HepG2 (cell line): Measurements from ENCODE around the gene FOXK2. TPM values are rescaled to one million over a fixed set of nuclear protein-coding genes. Genes with fewer than 3 reads are reported as not detected.
A peak's percentile ranks its signal among the peaks of the same experiment; 100 is the strongest.

ENCODE experiments used
- ATF7-NPFF ChIP-seq: sonication (generic); formaldehyde crosslinking; IDR thresholded peaks from 2 replicates; pipeline ENCODE4 v1.8.1; 2023; ENCODE audit warnings: mild to moderate bottlenecking, low read depth, missing genetic modification reagents, moderate library complexity
- BRD4 ChIP-seq: sonication (generic); formaldehyde crosslinking; IDR thresholded peaks from 2 replicates; pipeline ENCODE4 v1.4.0; 2020; ENCODE audit warnings: missing genetic modification reagents
- ELK4 ChIP-seq: sonication (generic); formaldehyde crosslinking; IDR thresholded peaks from 2 replicates; pipeline ENCODE4 v1.9.0; 2021; ENCODE audit warnings: missing genetic modification reagents, borderline replicate concordance
- ETV5 ChIP-seq: IDR thresholded peaks from 2 replicates; pipeline ENCODE4 v1.6.1; 2018; ENCODE audit warnings: missing biosample characterization, missing genetic modification reagents, inconsistent platforms, borderline replicate concordance
- IRX3 ChIP-seq: sonication (generic); formaldehyde crosslinking; IDR thresholded peaks from 2 replicates; pipeline ENCODE4 v1.8.1; 2023; ENCODE audit warnings: mild to moderate bottlenecking, low read depth, missing genetic modification reagents, borderline replicate concordance
- KDM3A ChIP-seq: IDR thresholded peaks from 2 replicates; pipeline ENCODE4 v1.6.1; 2018; ENCODE audit warnings: low read depth, missing compliant biosample characterization
- MAZ ChIP-seq, 2 experiments: sonication (generic) in 1 of 2; formaldehyde crosslinking in 1 of 2; IDR thresholded peaks; 2 replicates each; pipeline versions ENCODE4 v1.5.0 to v1.6.1; 2012 to 2020; ENCODE audit warnings: low read depth in 2 of 2, mild to moderate bottlenecking in 2 of 2, borderline replicate concordance in 1 of 2, improper control_type of control experiment in 1 of 2, low read length in 1 of 2, missing genetic modification reagents in 1 of 2, moderate library complexity in 1 of 2
- NFYC ChIP-seq: IDR thresholded peaks from 2 replicates; pipeline ENCODE4 v1.6.1; 2016; ENCODE audit warnings: missing genetic modification reagents, missing compliant biosample characterization
- NKX3-1 ChIP-seq: sonication (generic); formaldehyde crosslinking; IDR thresholded peaks from 2 replicates; pipeline ENCODE4 v1.5.0; 2020; ENCODE audit warnings: missing genetic modification reagents
- PHF20 ChIP-seq: sonication (generic); formaldehyde crosslinking; IDR thresholded peaks from 2 replicates; pipeline ENCODE4 v1.5.0; 2020; ENCODE audit warnings: mild to moderate bottlenecking, missing genetic modification reagents
- REXO4 ChIP-seq: sonication (generic); formaldehyde crosslinking; IDR thresholded peaks from 2 replicates; pipeline ENCODE4 v1.8.0; 2022; ENCODE audit warnings: missing genetic modification reagents, mild to moderate bottlenecking, borderline replicate concordance
- RNF2 ChIP-seq: fragments of 450-650 bp; conservative IDR thresholded peaks from 2 replicates; pipeline ENCODE4 v1.6.1; 2016; ENCODE audit warnings: low read depth
- SNAPC2 ChIP-seq: sonication (generic); formaldehyde crosslinking; IDR thresholded peaks from 2 replicates; pipeline ENCODE4 v1.8.1; 2022; ENCODE audit warnings: mild to moderate bottlenecking, missing genetic modification reagents
- TAF15 ChIP-seq: fragments of 200-400 bp; formaldehyde crosslinking; IDR thresholded peaks from one replicate; pipeline ENCODE4 v1.6.1; 2018; ENCODE audit warnings: mild to moderate bottlenecking, low read depth, low read length; ENCODE audit not compliant: poor library complexity, severe bottlenecking
- ZBTB25 ChIP-seq: IDR thresholded peaks from 2 replicates; pipeline ENCODE4 v1.6.1; 2018; ENCODE audit warnings: missing genetic modification reagents
- ZMYM2 ChIP-seq: sonication (generic); formaldehyde crosslinking; IDR thresholded peaks from 2 replicates; pipeline ENCODE4 v1.8.0; 2022; ENCODE audit warnings: mild to moderate bottlenecking, missing genetic modification reagents
- ZMYM4 ChIP-seq: sonication (generic); formaldehyde crosslinking; IDR thresholded peaks from 2 replicates; pipeline ENCODE4 v1.8.1; 2023; ENCODE audit warnings: mild to moderate bottlenecking, missing genetic modification reagents
- ZNF124 ChIP-seq: sonication (generic); formaldehyde crosslinking; IDR thresholded peaks from 2 replicates; pipeline ENCODE4 v1.4.0; 2020; ENCODE audit warnings: missing genetic modification reagents
- ZNF234 ChIP-seq: sonication (generic); formaldehyde crosslinking; conservative IDR thresholded peaks from 2 replicates; pipeline ENCODE4 v1.5.1; 2020; ENCODE audit warnings: mild to moderate bottlenecking, missing genetic modification reagents
- ZNF687 ChIP-seq: sonication (generic); formaldehyde crosslinking; IDR thresholded peaks from 2 replicates; pipeline ENCODE4 v1.5.1; 2020; ENCODE audit warnings: mild to moderate bottlenecking, missing genetic modification reagents, moderate library complexity
- ZNF691 ChIP-seq: sonication (generic); formaldehyde crosslinking; IDR thresholded peaks from 2 replicates; pipeline ENCODE4 v1.4.0; 2020; ENCODE audit warnings: missing genetic modification reagents, low read depth, mild to moderate bottlenecking, borderline replicate concordance
- ZNF761 ChIP-seq: sonication (generic); formaldehyde crosslinking; conservative IDR thresholded peaks from 2 replicates; pipeline ENCODE4 v1.4.0; 2020; ENCODE audit warnings: mild to moderate bottlenecking, missing genetic modification reagents
- polyA plus RNA-seq, 8 experiments: library from polyadenylated mRNA; depleted of rRNA in 3 of 8; stranded (reverse) in 7 of 8; unstranded in 1 of 8; fragments of >200 nt; fragmentation: Illumina TruSeq in 4 of 8; extraction: Trizol in 4 of 8; gene quantifications; 2 replicates each; pipeline versions ENCODE4 v1.2.1 to v1.2.3, GENCODE V29; 2011 to 2016; ENCODE audit warnings: low read depth in 4 of 8, missing spikeins in 1 of 8, mixed read lengths in 1 of 8; ENCODE audit not compliant: insufficient read depth in 1 of 8
- total RNA-seq, 5 experiments: library from RNA; depleted of rRNA; stranded (reverse); fragments of >200 nt; fragmentation: Illumina TruSeq; extraction: Trizol; gene quantifications; 2 replicates each; pipeline ENCODE4 v1.2.3, GENCODE V29; 2016; ENCODE audit warnings: low read depth in 1 of 5

Gene FOXK2
- total and polyA plus RNA-seq, 2 of the 13 experiments (the other 11 are each of a cell fraction or from before 2014, with no cell fraction given): 67.1 to 67.2 TPM

- TF ChIP-seq ZNF691 (CRISPR knock-in tag) (peak; percentile 95), BRD4 (CRISPR knock-in tag) (0 out of 2 replicates have a peak, but pooled peaks have one; percentile 50), NFYC (CRISPR knock-in tag) (peak; percentile 1; the same call in 1 of the 2 replicates), ETV5 (peak; percentile 90), KDM3A (CRISPR knock-in tag) (peak; percentile 92; the same call in 1 of the 2 replicates), PHF20 (CRISPR knock-in tag) (no peak; the same call in 1 of the 2 replicates), ZNF124 (CRISPR knock-in tag) (peak; percentile 98), ZMYM2 (CRISPR knock-in tag) (peak; percentile 93), ZNF687 (CRISPR knock-in tag) (peak; percentile 83), ZBTB25 (peak; percentile 79), IRX3 (CRISPR knock-in tag) (peak; percentile 66; the same call in 1 of the 2 replicates), SNAPC2 (CRISPR knock-in tag) (no peak), MAZ (IDR thresholded peaks at IDR 0.05; ENCODE audit: borderline replicate concordance, low read depth, low read length) (no peak), MAZ (CRISPR knock-in tag; IDR thresholded peaks at IDR 0.05; ENCODE audit: low read depth) (peak; percentile 98), ATF7-NPFF (CRISPR knock-in tag) (peak; percentile 90), ZNF234 (no peak), ELK4 (CRISPR knock-in tag) (no peak), REXO4 (CRISPR knock-in tag) (no peak), RNF2 (peak; percentile 52; the same call in 1 of the 2 replicates), TAF15 (no peak), ZNF761 (peak; percentile 87; the same call in 1 of the 2 replicates), ZMYM4 (CRISPR knock-in tag) (peak; percentile 89), NKX3-1 (CRISPR knock-in tag) (no peak; the same call in 1 of the 2 replicates)
Measured at GRCh38 chr17:82494236-82495055, 25.1 kb upstream of the FOXK2 start (continued).
